Raji (cell line): ENCODE results near the gene FBXO2.

Experiments used
- POLR2A ChIP-seq: IDR thresholded peaks from 2 replicates; pipeline ENCODE4 v1.6.1; 2011; ENCODE audit warnings: low read depth, low read length, control low read depth; ENCODE audit not compliant: insufficient read depth

The FBXO2 gene

DNA sequence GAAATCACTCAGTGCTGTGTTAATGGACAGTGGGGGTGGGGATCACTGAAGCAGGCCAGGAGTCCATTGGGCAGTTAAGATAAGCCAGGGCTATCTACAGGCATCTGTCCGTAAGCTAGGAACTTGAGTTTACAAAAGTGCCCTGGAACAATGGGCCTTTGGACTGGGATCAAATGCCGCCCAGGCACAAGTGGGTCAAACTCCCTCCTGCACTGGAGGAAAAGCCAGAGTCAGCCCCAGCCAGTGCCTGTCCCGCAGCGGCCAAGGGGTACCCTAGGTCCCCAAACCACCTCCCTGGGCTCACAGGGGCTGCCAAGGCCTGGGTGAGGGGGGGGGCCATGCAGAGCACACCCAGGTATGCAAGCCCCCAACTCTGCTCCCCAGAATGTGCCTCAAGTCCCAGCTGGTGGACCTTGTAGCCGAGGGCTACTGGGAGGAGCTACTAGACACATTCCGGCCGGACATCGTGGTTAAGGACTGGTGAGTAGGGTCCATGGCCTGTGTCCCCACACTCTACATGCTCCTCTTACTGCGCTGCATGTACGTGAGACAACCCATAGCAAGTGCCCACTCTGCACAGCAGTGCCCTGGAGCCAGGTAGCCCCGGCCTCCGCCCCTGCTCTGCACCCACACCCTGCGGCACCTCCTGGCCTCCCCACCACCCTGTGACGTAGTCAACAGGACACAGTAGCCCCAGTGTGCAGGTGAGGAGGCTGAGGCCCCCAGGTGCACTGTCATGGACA is 17.5 kb upstream of the FBXO2 start:
- no peak for TF ChIP-seq POLR2A

DNA sequence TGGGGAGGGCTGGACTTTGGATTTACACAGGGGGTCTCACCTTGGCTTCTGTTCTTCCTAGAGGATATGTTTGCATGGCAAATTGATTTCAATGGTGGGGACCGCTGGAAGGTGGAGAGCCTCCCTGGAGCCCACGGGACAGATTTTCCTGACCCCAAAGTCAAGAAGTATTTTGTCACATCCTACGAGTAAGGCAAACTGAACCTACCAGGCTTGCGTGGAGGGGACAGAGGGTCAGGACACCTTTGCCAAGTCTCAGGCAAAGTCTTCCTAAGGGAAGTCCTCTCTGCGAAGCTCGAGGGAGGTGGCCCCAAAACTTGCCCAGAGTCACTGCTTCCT is 16.9 kb upstream of the FBXO2 start:
- TF ChIP-seq POLR2A: no peak

- TF ChIP-seq POLR2A: no peak
These were observed 16.5 kb upstream of the FBXO2 start for GRCh38 chr1:11670747-11671146.

- no peak for TF ChIP-seq POLR2A
These were observed 14.3 kb upstream of the FBXO2 start for GRCh38 chr1:11668516-11668915.

- TF ChIP-seq POLR2A: no peak
These were observed 10.3 kb upstream of the FBXO2 start for GRCh38 chr1:11664336-11665065.

DNA sequence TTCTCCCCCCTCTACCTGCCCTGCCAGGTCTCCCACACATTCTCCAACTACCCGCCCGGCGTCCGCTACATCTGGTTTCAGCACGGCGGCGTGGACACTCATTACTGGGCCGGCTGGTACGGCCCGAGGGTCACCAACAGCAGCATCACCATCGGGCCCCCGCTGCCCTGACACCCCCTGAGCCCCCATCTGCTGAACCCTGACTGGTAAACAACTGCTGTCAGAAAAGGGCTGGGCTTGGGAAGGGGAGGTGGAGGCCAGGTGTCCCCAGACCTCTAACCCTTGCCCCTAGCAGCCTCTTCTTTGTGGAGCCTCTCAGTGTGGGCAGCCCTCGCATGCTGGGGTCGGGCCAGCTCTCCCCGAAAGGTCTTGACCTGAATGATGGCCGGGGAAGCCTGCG is 6.9 kb upstream of the FBXO2 start:
- TF ChIP-seq POLR2A: no peak

DNA sequence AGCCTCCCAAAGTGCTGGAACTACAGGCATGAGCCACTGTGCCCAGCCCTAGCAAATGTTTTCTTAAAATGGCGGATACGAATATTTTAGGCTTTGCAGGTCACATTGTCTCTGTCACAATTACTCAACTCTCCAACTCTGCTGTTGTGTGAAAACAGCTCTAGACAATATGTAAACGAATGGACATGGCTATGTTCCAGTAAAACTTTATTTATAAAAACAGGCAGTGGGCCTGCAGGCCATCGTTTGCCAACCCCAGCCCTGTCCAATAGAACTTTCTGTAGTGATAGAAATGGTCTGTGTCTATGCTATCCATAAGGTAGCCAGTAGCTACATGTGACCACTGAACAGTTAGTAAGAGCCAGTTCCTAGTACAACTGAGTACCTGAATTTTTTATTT is 5.5 kb upstream of the FBXO2 start:
- no peak for TF ChIP-seq POLR2A

GRCh38 chr1:11658542-11658941 is 4.3 kb upstream of the FBXO2 start:
- no peak for TF ChIP-seq POLR2A

- TF ChIP-seq POLR2A: no peak
These were observed 3.4 kb upstream of the FBXO2 start for GRCh38 chr1:11657654-11658053.

GRCh38 chr1:11654939-11655808 is 945 bp upstream of the FBXO2 start:
- no peak for TF ChIP-seq POLR2A

GRCh38 chr1:11653861-11654136 is 430 bp downstream of the FBXO2 start:
- no peak for TF ChIP-seq POLR2A

GRCh38 chr1:11653101-11653860 is 948 bp downstream of the FBXO2 start:
- no peak for TF ChIP-seq POLR2A

DNA sequence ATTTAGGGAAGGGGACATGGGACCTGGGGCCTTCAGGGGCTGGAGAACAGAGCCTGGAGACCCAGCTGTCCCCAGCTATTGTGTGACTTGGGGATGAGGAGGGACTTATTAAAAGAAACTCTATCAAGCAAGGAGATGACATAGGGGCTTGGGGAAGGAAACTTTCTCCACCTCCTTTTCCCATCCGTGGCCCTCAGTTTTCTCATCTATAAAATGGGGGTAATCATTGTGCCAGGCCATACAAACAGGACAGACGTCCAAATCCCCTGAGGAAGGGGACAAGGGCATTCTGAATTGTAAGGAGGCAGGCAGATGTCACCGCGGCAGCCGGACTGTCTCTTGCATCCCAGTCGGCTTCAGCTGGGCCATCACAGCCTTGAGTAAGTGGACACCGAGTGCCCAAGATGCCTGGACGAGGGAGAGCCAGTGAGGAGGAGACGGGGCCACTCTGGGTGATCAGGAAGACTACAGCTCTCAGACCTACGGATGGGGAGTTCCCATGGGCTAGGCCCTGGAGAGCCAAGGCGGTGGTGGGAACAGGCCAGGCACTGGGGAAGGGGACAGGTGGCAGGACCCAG is 1.9 kb downstream of the FBXO2 start:
- TF ChIP-seq POLR2A: no peak

GRCh38 chr1:11651017-11651416 is 3.2 kb downstream of the FBXO2 start:
- no peak for TF ChIP-seq POLR2A

GRCh38 chr1:11650331-11650991 is 3.8 kb downstream of the FBXO2 start:
- TF ChIP-seq POLR2A: no peak
